Measurements from ENCODE around the gene PLXNA2.

PLXNA2 gene

DNA sequence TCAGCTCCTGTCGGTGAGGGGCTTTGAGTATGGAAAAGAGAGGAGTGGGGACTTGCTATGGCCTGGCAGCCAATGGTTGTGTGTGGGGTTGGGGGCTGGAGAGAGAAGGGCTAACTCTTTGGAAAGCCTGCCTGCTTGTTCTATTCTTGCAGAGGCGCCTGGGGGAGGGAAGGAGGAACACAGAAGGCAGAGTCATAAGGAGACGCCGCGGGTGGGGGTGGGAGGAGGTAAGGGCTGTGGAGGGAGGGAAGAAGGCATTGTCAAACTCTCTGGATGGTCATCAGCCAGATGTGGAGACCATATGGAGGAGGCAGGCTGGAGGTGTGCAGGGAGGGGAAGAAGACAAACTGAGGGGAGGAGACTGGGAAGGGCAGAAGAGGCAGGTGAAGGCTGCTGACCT lies 70.0 kb downstream of the PLXNA2 start:
- H3K4me3 ChIP-seq (ENCODE audit: low read depth, low read length) = no peak overlapping the region

DNA sequence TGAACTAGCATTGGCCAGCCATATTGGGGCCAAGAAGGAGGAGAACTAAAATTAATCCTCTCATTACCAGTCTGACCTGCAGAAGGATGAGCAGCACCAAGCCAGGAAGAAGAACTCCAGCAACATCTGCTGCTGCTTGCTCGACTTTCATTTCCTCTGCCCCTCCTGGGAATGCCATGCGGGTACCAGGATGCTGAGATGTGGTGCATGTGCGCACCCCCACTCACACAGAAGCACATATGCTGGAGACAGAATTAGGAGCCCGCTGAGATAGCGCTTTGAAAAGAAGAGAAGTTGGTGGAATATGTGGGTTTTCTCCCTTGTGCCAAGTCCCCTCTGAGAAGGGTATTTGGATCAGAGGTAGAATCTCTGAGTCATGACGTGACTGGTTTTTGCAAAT lies 70.4 kb downstream of the PLXNA2 start:
- TF ChIP-seq, protein P1, sequence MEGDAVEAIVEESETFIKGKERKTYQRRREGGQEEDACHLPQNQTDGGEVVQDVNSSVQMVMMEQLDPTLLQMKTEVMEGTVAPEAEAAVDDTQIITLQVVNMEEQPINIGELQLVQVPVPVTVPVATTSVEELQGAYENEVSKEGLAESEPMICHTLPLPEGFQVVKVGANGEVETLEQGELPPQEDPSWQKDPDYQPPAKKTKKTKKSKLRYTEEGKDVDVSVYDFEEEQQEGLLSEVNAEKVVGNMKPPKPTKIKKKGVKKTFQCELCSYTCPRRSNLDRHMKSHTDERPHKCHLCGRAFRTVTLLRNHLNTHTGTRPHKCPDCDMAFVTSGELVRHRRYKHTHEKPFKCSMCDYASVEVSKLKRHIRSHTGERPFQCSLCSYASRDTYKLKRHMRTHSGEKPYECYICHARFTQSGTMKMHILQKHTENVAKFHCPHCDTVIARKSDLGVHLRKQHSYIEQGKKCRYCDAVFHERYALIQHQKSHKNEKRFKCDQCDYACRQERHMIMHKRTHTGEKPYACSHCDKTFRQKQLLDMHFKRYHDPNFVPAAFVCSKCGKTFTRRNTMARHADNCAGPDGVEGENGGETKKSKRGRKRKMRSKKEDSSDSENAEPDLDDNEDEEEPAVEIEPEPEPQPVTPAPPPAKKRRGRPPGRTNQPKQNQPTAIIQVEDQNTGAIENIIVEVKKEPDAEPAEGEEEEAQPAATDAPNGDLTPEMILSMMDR (IDR thresholded peaks at IDR 0.05; ENCODE audit: low read depth, low read length) = no peak
- H3K4me3 ChIP-seq (ENCODE audit: low read depth, low read length) = no peak overlapping the region

More for the DNA sequence above, 70.0 kb downstream of the PLXNA2 start:
- TF ChIP-seq, protein P1 (IDR thresholded peaks at IDR 0.05; ENCODE audit: low read depth, low read length) = no peak

DNA sequence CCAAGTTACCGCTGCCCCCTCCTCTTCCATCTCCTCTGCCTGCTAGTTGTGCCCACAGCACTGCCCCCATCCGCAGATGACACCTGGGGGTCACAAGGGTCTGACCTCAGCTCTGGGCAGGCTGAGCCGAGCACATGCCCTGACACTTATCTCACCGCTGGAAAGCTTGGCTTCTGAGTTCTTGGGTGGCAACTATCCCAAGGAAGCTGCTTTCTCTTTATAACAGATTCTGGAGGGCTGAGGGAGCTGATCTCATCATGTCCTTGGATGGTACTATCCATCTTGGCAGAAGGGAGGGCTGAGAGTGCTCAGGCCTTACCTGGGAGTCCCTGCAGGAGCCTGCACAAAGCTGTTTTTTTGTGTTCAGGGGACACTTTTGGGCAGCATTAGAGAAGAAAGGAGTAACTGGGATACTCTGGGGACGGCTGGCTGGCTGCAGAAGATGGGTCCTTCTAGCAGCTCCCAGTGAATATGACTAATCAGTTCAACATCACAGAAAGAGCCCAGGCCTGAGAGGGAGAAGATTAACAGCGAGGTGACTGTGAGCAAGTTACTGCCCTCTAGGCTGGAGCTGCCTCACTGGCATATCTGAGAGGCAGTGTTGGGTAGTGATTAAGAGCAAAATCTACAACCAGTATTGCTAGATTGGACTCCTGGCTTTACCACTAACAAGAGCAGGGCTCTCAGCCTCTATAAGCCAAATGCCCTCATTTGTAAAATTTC lies 71.6 kb downstream of the PLXNA2 start:
- H3K4me3 ChIP-seq (ENCODE audit: low read depth, low read length) = no peak overlapping the region
- TF ChIP-seq, protein P1 (IDR thresholded peaks at IDR 0.05; ENCODE audit: low read depth, low read length) = no peak

DNA sequence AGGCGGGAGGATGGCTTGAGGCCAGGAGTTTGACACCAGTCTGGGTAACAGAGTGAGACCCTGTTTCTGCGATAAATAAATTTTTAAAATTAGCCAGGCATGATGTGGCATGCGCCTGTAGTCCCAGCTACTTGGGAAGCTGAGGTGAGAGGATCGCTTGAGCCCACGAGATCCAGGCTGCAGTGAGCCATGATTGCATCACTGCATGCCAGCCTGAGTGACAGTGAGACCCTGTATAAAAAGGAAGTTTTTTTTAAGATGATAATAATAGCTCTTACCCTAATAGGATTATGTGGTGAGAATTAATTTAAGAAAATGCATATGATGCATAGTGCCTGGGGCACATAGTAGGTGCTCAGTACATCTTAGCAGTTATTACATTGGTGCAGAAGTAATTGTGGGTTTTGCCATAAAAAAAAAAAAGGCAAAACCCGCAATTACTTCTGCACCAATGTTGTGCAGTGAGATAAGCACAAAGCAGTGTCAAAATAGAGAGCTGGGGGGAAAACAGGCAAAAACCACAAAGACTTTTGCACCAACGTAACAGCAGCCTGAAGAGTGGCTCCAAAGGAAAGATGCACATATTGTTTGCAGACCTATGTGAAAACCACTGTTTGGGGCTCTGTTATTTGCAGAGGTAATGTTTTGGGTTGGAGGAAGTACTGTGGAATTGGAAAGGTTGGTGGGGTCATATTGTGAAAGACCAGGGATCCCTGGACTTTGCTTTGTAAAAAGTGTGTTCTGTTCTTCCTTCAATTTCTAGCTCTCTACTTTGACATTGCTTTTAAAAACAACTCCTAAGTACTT lies 72.4 kb downstream of the PLXNA2 start:
- no peak overlapping the region for H3K4me3 ChIP-seq (ENCODE audit: low read depth, low read length)
- TF ChIP-seq, protein P1 (IDR thresholded peaks at IDR 0.05; ENCODE audit: low read depth, low read length) = no peak

DNA sequence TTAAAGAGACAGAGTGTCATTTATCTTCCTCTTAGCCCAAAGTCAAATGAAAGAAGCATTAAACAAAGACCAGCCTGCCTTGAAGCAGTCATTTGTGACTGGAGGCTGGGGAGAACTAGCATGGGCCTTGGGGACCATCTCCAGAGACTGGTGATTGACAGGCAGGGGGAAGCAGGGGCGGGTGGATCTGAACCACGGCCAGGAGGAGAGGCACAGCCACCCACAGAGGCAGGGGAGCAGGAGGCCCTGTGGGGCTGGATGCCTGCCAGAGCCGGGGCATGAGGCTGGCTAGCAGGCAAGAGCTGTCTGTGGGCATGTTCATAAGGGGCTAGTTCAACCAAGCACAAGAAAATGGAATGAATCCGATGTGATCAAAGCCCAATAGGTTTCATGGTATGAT lies 73.9 kb downstream of the PLXNA2 start:
- no peak overlapping the region for H3K4me3 ChIP-seq (ENCODE audit: low read depth, low read length)
- TF ChIP-seq, protein P1 (IDR thresholded peaks at IDR 0.05; ENCODE audit: low read depth, low read length) = no peak

DNA sequence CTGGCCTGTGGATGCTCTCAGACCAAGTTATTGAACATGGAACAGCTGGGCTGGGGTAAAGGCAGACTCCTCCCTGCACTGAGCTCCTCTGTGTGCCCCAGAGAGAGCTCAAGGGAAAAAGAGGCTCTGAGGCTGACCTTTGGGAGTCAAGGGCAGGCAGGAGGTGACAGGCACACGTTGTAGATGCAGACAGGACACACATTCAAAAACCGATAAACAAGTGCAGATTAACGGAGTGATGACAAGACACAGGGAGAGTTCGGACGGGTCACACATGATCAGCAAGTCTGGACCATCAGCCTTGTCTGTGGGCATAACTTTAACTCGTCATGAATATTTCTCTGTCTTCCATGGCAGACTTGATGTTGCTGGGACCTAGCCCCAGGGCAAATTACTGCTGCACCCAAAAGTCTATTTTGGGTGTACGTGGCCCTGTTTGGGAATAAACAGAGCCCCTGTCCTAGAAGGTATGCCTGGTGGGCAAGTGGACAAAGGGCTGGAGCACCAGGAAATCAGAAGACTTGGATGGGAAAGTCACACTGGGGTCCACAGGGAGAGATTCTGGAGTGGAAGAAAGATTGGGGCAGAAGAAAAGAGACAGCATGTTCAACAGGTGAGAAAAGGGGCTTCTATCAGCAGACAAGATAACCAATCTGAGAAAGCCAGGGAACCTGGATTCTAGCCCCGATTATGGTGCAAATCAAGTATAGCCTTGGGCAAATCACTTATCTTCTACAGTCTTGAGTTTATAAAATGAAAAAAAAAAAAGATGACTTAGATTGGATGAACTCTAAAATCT lies 74.9 kb downstream of the PLXNA2 start:
- no peak overlapping the region for H3K4me3 ChIP-seq (ENCODE audit: low read depth, low read length)
- TF ChIP-seq, protein P1 (IDR thresholded peaks at IDR 0.05; ENCODE audit: low read depth, low read length) = no peak

Measured in WI38 (cell line).